GM03348 (cell line): ENCODE measurements around the gene CMTM1.
"Not testable (repeated sequence)": the region's sequence is repeated elsewhere in the genome, so short reads cannot be mapped to it uniquely, and the experiment has no call there.

Experiments
- DNase-seq: peaks from one replicate; pipeline ENCODE4 v3.0.0; 2012; ENCODE audit warnings: low spot score

CMTM1 gene

GRCh38 chr16:66562986-66563385 lies 3.3 kb upstream of the CMTM1 start:
- DNase-seq: no peak

- no peak for DNase-seq
Observed at GRCh38 chr16:66563574-66564334, 2.5 kb upstream of the CMTM1 start.

GRCh38 chr16:66567270-66567669 lies 1.0 kb downstream of the CMTM1 start:
- DNase-seq: not testable (repeated sequence)

- DNase-seq: no peak
Observed at GRCh38 chr16:66568355-66568754, 2.1 kb downstream of the CMTM1 start.

- peak; percentile 50 for DNase-seq
Observed at GRCh38 chr16:66569131-66569530, 2.9 kb downstream of the CMTM1 start.

- peak; percentile 55 for DNase-seq
Observed at GRCh38 chr16:66569827-66570405, 3.7 kb downstream of the CMTM1 start.

- no peak for DNase-seq
Observed at GRCh38 chr16:66572356-66572755, 6.1 kb downstream of the CMTM1 start.

GRCh38 chr16:66574081-66574480 lies 7.8 kb downstream of the CMTM1 start:
- DNase-seq: no peak

- no peak for DNase-seq
Observed at GRCh38 chr16:66574531-66574930, 8.3 kb downstream of the CMTM1 start.

GRCh38 chr16:66575060-66575459 lies 8.8 kb downstream of the CMTM1 start:
- DNase-seq: no peak

GRCh38 chr16:66576296-66576695 lies 10.1 kb downstream of the CMTM1 start:
- DNase-seq: no peak

- peak; percentile 22 for DNase-seq
Observed at GRCh38 chr16:66578651-66579531, 12.7 kb downstream of the CMTM1 start, which contains the start of gene CMTM2. Gene CMTM2 (plus strand): TSS chr16:66579463. CDS start chr16:66579608, 145 bp downstream.

GRCh38 chr16:66580605-66581209 lies 14.5 kb downstream of the CMTM1 start:
- DNase-seq: peak; percentile 85

- peak; percentile 27 for DNase-seq
Observed at GRCh38 chr16:66581246-66581952, 15.2 kb downstream of the CMTM1 start.

- DNase-seq: no peak
Observed at GRCh38 chr16:66585481-66586239, 19.4 kb downstream of the CMTM1 start.

GRCh38 chr16:66587881-66588600 lies 21.8 kb downstream of the CMTM1 start:
- no peak for DNase-seq

- DNase-seq: peak; percentile 27
Observed at GRCh38 chr16:66588981-66589713, 22.9 kb downstream of the CMTM1 start.

- no peak for DNase-seq
Observed at GRCh38 chr16:66590322-66590721, 24.1 kb downstream of the CMTM1 start.

- DNase-seq: no peak
Observed at GRCh38 chr16:66591018-66591417, 24.8 kb downstream of the CMTM1 start.
